Dedifferentiated amniotic fluid mesenchymal stem cell (primary cell): ENCODE results near the gene CTNNA2.
"Not testable (repeated sequence)": the region's sequence is repeated elsewhere in the genome, so short reads cannot be mapped to it uniquely, and the experiment has no call there.

Source experiments
- DNase-seq: peaks from one replicate; pipeline ENCODE4 v3.0.0-alpha.2; 2016; ENCODE audit errors: extremely low spot score

Gene CTNNA2

DNA sequence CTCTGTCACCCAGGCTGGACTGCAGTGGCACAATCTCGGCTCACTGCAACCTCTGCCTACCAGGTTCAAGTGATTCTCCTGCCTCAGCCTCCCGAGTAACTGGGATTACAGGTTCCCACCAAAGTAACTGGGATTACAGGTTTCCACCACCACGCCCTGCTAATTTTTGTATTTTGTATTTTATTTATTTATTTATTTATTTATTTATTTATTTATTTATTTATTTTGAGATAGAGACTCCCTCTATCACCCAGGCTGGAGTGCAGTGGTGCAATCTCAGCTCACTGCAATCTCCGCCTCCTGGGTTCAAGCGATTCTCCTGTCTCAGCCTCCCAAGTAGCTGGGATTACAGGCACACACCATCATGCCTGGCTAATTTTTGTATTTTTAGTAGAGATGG lies 633.9 kb downstream of the CTNNA2 start:
- DNase-seq: not testable (repeated sequence)

DNA sequence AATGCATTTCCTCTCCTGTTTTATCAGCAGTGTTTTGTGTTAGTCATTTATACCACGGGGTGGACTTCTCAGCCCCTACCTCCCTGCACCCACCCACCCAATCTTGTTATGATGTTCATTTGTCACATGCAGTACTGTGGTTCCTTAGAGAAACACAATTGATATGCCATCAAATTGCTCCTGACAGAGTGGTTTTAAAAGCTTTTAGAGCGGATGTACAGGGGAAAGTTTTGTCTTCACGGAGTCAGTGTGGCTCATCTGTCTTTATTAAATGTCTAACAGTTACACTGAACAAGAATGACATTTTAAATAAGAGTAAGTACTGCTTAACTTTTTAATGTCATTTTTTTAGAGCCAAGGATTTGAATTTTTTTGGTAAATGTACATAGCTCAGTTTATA lies 634.8 kb downstream of the CTNNA2 start:
- no peak for DNase-seq

DNA sequence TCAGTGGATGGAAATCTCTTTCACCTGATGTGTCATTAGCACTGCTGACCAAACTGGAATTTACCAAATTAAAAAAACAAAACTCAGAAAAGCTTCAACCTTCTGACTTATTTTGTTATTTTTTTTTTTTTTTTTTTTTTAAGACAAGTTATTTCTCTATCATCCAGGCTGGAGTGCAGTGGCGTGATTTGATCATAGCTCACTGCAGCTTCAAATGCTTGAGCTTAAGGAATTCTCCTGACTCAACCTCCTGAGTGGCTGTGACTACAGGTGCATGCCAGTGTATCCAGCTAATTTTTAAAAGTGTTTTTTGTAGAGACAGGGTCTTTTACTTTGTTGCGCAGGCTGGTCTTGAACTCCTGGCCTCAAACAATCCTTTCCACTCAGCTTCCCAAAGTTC lies 636.1 kb downstream of the CTNNA2 start:
- DNase-seq: no peak

DNA sequence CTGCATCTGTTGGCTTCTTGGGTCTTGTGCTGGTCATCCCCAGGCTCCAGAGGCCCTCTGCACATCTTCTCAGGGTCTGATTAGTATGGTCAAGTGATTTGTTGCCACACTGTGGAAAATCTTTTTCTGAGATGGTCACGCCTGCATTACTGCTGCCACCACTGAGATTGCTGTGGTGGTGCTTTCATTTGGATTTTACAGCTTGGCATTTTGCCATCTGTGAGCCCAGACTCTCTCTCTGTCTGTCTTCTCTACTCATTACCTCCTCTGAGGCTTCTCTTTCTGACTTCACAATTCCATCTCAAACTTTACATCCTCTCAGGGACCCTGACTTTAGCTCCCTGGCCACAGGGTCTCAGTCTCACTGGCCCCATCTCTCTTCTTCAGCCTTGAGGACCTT lies 637.1 kb downstream of the CTNNA2 start:
- DNase-seq: no peak

DNA sequence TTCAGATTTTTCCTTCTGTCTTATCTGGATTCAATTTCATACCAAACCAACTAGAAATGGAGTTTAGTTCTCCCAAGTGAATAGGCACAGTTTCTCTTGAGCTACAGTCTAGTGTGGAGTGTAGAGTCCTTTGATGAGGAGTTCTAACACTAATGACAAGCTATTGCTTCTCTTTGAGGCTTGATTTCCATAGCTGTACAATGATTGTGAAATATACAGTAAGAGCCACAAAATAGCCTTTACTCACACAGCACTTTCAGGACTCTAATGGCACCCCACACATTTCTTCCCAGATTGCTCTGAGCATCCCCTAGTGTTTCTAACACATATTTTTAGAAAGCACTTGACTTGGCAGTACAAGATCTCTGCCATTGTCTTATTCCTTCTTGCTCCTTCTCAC lies 638.4 kb downstream of the CTNNA2 start:
- DNase-seq: no peak

DNA sequence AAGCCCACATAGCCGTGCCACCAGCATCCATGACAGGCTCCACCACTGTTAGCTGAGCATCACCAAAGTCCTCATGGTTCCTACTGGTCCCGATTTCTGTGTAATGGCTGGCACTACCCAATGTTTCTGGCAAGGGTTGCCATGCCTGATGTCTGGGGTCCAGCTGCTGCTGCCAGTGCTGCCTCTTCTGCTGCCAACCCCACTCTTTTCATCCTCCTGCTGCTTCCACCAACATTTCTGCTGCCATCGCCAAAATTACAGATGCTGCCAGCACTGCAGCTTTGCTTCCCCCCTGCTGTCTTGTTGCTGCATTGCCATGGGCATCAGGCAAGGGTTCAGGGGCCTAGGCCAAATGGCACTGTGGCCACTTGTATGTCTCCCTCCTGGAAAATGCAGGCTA lies 638.8 kb downstream of the CTNNA2 start:
- DNase-seq: no peak

DNA sequence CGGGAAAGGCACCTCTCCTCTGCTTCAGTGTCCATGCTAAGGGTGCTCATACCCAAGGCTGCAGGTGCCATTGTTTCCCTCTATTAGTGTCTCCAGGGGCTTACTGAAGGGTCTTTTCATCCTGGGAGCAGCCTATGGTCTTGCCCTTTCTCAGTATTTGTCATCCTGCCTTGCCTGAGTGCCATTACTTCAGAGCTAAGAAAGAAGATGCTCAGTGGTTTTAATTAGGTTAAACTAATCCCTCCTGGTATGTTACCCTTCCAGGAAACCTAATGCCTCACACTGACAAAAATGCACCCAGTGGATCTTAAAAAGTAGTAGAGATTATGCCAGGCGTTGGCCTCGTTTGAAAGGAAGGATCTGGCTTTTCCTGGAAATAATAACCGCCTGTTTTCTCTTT lies 640.3 kb downstream of the CTNNA2 start:
- no peak for DNase-seq

DNA sequence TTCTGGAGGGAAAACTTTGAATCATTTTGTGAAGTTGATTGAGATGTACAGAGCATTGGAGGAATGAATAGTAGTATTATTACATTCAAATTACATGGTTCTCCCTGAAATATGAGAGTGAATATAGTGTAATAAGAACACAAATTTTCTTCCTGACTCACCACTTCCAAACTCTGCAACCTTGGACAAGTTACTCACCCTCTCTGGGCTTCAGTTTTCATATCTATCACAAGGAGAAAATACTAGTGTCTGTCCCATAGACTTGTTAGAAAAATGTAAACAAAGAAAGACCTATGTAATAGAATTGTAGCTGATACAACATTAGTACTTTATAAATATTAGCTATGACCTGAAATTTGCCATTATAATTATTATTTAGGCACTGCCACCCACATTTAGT lies 640.9 kb downstream of the CTNNA2 start:
- DNase-seq: no peak

DNA sequence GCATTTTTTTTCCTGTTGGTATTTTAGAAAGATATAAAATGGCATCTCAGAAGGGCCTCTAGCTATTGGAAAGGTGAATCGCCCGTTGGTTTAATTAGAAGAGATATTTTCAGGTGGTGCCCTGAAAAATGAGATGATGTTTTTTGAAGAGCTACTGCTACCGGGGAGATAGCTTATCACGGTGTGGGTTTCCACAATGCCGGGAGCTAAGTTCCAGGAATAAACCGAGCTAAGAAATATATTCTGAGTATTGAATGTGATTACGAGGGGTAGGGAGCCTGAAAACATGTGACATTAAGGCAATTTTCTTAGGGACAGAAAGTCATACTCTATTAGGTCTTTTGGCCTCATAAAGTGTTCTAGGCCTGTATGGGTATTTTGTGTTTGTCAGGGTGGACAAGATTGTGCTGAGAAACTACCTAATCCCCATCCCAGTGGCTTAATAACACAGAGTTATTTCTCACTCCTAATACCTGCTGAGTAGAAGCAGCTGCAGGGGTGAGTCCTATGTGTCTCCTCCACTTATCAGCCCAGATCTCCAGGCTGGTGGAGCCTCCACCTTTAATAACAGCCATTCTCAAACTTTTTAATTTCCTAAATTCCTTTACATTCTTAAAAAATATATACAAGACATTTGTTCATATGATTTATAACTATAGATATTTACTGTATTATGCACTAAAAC lies 641.5 kb downstream of the CTNNA2 start:
- DNase-seq: no peak

DNA sequence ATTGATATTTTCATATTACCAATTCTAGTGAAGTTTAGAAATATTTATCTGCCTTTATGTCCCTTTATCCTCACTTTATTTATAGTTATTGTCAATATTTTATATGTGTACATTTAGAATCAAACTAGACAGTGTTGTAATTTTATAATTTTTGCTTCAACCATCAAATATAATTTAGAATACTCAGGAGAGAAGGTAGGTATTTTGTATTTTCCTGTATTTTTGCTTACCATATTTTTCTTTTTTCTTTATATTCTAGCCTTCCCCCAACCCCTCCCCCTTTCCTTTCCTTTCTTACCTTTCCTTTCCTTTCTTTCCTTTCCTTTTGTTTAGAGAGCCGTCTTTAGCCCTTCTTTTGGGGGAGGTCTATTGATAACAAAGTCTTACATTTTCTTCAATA lies 651.5 kb downstream of the CTNNA2 start:
- DNase-seq: no peak

DNA sequence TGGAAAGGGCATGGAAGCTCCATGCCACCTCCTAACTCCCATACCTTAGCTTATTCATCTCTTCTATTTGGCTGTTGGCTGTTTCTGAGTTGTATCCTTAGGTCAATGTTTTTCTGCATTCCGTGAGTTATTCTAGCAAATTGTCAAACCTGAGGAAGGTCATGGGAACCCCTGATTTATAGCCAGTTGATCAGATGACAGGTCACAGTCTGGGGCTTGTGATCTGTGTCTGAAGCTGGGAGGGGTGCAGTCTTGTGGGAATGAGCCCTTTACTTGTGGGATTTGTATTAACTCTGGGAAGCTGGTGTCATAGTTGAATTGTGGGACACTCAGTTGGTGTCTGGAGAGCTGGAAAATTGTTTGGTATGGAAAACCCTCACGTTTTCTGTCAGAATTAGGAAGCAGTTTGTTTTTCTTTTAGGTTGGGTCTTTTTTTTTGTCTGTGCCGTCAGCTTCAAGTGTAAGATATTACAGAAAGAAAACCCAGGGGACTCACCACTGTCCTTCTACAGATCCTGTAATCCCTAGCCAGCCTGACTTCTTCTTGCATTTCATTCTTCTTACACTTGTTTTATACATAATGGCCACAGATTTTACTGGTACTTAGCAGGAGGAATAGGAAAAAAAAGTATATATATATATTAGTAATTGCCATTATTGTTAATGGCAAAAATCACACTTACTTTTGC lies 653.8 kb downstream of the CTNNA2 start:
- DNase-seq: no peak

DNA sequence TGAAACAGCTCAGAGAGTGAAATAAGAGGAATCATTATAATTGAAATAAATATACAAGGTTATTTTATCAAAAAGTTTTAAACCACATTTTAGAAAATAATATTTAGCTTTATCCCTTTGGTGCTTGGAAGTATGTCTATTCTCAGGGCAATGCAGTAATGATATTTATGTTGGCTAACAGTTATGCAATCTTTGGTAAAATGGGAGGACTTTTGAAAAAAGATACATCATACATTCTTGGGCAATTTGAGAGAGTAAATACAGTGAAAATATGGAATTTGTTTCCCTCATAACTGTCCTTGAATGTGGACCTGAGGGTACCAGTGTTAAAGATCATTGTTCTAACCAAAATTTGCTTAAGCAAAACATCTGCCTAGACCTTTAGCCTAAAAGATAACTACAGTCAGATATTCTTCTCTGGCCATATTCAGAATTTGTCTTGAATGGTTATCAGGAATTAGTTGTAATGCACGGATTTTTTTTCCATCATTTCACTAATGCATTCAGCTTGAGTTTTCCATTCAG lies 654.5 kb downstream of the CTNNA2 start:
- no peak for DNase-seq

DNA sequence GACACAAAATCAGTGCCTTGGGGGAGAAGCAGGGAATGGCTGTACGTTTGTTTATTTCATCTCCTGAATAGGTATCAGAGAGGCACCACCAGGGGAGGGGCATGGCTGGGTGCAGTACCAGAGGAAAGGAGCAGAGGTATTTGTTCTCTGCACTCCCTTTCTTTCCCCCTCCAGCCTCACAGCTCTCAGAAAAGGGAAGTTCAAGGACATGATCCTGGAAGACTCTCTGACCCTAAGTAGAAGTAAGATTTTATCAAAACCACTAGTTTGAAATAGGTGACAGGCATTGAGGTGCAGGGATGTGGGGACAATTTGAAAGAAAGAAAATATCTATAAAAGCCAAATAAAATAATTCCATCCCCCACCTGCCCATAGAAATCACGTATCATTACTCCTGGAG lies 655.2 kb downstream of the CTNNA2 start:
- no peak for DNase-seq

DNA sequence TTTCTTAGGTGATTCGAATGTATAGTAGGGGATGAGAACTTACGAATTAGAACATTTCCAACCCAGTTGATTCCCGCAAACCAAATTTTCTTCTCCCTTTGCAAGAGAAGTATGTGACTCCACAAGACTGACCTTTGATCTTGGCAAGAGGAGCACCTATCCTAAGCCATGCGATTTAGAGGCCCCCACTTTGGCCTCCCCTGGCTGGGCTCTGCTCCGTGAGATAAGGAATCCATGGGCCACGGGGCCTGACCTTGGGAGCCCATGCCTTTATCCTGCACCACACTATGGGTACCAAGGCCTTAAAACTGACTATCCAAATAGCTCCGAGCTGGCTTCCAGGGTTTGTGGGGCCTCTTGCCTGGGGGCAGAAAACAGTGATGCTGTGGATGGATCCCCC lies 656.0 kb downstream of the CTNNA2 start:
- DNase-seq: no peak

DNA sequence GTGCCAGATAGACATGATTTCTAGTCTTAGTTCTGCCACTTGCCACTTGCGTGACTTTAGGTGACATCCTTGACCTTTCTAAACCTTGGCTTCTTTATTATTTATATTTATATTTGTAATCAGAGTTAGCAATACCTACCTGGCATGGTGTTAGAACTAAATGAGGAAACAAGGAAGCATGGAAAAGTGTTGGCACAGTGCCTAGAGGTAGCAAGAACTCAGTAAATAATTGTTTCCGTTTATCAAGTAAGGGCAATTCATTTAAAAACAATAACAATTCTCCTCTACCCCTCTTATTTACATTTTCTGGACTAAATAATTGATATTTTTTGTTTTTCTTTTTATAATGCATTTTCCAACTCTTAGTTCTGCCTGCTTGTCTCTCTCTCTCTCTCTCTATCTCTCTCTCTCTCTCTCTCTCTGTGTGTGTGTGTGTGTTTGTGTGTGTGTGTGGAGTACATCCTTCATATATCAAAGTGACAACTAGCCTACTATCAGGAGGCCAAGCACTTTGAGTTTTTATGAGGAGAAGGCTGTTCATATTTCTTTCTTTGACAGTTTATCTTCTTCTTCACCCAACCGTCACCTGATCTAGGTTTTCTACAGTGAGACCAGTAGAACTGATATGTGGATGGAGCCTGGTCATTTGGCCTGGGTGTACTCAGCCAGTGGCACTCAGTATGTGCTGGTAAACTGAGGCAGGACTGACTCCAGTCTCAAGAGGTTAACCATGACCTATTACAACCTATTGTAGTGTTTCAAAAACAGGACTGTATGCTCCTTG lies 657.2 kb downstream of the CTNNA2 start:
- no peak for DNase-seq

DNA sequence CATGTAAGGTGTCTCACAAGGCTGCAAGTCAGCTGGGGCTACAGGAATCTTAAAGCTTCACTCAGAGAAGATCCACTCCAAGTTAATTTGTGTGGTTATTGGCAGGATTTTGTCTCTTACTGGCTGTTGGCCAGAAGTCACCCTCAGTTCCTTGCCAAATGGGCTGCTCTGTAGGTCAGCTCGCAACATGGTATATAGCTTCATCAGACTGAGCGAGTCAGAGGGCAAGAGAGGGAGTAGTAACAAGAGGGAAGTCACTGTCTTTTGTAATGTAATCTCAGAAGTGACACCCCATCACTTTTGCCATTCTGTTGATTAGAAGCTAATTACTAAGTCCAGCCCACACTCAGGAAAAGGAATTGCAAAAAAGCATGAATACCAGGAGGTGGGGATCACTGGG lies 672.2 kb downstream of the CTNNA2 start:
- no peak for DNase-seq

DNA sequence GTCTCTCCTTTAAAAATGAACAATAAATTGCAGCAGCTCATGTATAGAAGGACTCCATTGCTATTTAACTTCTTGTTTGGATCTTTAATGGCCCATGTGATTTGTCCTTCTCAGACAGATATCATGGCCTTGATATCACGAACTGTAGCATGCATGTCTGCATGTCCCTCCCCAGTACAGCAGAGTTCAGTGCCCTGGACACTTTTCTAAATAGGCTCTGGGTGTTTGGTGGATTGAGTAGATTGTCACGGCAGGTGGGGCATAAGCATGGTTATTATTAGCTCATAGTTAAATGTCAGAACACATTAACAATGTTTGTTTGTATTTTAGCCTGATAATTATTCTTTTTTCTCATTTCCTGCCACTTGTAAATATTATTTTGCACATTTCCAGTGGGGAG lies 673.4 kb downstream of the CTNNA2 start:
- no peak for DNase-seq

DNA sequence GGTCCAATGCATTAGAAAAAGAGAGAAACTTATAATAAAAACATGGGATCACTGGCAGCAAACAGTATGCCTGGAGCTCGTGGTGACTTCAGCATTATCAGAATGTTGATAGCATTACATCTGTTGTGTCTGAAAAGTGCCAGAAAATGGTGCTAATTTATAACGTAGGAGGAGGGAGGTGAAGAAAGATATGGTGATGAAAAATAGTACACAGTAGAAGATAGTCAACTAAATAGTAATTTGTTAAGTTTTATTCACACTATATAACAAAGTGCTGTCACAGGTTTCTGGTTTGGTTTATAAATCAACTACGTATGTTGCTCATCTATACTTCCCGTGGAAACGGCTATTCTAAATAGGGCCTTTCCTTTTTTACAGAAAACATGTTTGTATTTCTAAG lies 674.3 kb downstream of the CTNNA2 start:
- DNase-seq: no peak

DNA sequence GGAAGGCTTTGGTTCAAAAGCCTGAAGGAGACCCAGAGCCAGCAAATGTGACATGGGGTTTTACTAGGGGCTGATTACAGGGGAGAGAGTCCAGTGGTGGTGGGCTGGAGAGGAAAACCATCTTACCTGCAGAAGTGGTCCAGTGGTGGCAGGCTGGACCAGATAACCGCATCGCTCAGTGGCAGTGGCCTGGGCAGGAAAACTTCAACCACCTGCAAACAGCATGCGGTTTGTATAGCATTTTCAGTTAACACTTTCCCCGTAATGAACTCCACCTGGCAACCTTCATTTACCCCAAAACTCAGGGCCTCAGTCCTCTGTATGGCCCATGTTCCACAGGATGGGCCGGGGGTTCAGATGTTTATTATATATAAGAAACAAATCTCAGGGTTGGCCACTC lies 677.3 kb downstream of the CTNNA2 start:
- DNase-seq: no peak

DNA sequence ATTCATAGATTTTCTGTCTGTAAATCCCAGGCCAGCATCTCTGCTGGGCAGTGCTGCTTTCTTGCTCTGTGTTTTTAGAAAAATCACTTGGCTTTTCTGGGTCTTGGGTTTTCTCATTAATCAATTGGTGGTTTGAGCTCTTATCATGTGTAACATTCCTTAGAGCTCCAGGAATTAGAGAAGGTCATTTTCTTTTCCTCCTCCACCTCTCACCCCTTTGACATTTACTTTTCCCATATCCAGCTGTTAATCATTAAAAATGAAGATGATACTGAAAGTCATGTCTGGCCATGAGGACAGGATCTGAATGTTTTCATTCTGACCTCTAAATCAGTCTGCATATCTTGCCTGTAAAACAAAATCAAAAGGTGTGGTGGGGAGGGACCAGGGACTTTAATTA lies 680.7 kb downstream of the CTNNA2 start:
- DNase-seq: no peak

DNA sequence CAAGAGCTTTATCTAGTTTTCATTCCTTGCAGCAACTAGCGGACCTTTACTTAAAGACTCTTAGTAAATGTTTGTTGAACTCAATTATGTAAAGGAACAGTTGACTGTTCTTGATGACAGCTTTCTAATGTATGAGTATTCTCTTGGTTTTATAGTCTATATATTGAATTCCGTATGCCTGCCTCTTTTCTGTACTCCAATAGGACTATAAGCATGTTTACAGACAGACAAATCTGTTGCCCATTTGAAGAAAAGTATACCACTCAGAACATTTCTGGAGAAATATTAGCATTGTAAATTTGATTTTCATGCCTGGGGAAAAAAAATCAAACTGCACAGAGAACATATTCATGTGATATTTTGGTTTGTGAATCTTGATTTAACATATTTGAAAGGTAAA lies 682.2 kb downstream of the CTNNA2 start:
- DNase-seq: no peak

DNA sequence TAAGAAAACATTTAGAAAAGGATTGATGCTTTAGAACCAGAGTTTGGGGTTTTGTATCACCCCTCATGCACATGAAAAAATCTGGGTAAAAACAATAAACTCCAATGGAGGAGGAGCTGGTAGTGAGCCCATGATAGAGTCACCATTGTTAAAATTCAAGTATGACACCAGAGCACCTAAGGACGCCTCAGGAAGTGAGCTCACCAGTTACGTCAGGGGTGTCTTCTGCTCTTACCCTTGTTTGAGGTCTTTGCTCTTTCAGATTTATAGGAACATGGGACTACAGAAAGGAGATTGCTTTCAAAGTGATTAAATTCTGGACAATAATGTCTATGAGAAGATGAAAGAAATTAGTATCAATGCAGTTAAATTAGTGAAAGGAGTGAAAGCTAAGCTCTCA lies 685.2 kb downstream of the CTNNA2 start:
- no peak for DNase-seq

DNA sequence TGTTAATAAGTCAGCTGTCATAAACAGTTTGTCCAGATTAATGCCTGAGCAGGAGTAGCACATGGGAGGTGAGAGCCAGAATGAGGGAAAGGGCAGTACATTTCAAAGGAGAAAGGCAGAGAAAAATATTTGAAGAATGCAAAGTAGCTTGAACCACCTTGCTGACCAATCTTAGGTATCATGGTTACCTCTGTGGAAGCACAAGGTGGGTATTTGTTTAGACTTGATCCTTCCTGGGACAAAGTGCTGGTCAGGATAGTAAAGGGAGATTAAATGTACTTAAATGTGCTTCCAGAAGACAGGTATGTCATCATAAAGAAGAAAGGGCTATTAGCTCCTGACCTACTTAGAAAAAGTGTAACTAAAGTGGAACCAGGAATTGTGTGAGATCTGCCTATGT lies 686.7 kb downstream of the CTNNA2 start:
- no peak for DNase-seq
